ENCODE results near the gene ATP8B4.

- TF ChIP-seq CTCF (conservative IDR thresholded peaks at IDR 0.05; ENCODE audit: low read depth, low read length) (0 out of 2 replicates have a peak, but pooled peaks have one; percentile 16), EZH2 (IDR thresholded peaks at IDR 0.05; ENCODE audit: low read length, unreplicated experiment) (no peak), EZH2phosphoT487 (IDR thresholded peaks at IDR 0.05; ENCODE audit: borderline replicate concordance, low read length) (no peak)
These were observed 195.4 kb downstream of the ATP8B4 start for GRCh38 chr15:49923671-49924070.

Data from PC-3 (cell line).